ENCODE measurements around the gene DUSP10. TPM values are rescaled to one million over a fixed set of nuclear protein-coding genes. Genes with fewer than 3 reads are reported as not detected.

DUSP10 gene
- total RNA-seq, 1 experiment from 2014 or later = 2.5 TPM

GRCh38 chr1:221735999-221736398, 5.9 kb downstream of the DUSP10 start:
- no peak for DNase-seq (ENCODE audit: extremely low read depth, low read depth)

GRCh38 chr1:221734187-221734586, 7.7 kb downstream of the DUSP10 start:
- no peak for DNase-seq (ENCODE audit: extremely low read depth, low read depth)

- DNase-seq (ENCODE audit: extremely low read depth, low read depth) = no peak
Observed at GRCh38 chr1:221732052-221732451, 9.8 kb downstream of the DUSP10 start.

- DNase-seq (ENCODE audit: extremely low read depth, low read depth) = no peak
Observed at GRCh38 chr1:221729771-221730330, 12.0 kb downstream of the DUSP10 start.

- no peak for DNase-seq (ENCODE audit: extremely low read depth, low read depth)
Observed at GRCh38 chr1:221728037-221728505, 13.8 kb downstream of the DUSP10 start.

GRCh38 chr1:221727146-221728036, 14.5 kb downstream of the DUSP10 start:
- DNase-seq (ENCODE audit: extremely low read depth, low read depth) = no peak

GRCh38 chr1:221725735-221726672, 15.9 kb downstream of the DUSP10 start:
- DNase-seq (ENCODE audit: extremely low read depth, low read depth) = no peak

- DNase-seq (ENCODE audit: extremely low read depth, low read depth) = no peak
Observed at GRCh38 chr1:221724931-221725605, 16.8 kb downstream of the DUSP10 start.

- DNase-seq (ENCODE audit: extremely low read depth, low read depth) = no peak
Observed at GRCh38 chr1:221723848-221724236, 18.0 kb downstream of the DUSP10 start.

- DNase-seq (ENCODE audit: extremely low read depth, low read depth) = no peak
Observed at GRCh38 chr1:221723018-221723847, 18.7 kb downstream of the DUSP10 start.

GRCh38 chr1:221722254-221723017, 19.5 kb downstream of the DUSP10 start:
- no peak for DNase-seq (ENCODE audit: extremely low read depth, low read depth)

- DNase-seq (ENCODE audit: extremely low read depth, low read depth) = no peak
Observed at GRCh38 chr1:221720545-221720944, 21.3 kb downstream of the DUSP10 start.

- no peak for DNase-seq (ENCODE audit: extremely low read depth, low read depth)
Observed at GRCh38 chr1:221719987-221720386, 21.9 kb downstream of the DUSP10 start.

GRCh38 chr1:221719278-221719597, 22.7 kb downstream of the DUSP10 start:
- no peak for DNase-seq (ENCODE audit: extremely low read depth, low read depth)

GRCh38 chr1:221718381-221719277, 23.3 kb downstream of the DUSP10 start:
- DNase-seq (ENCODE audit: extremely low read depth, low read depth) = no peak

- DNase-seq (ENCODE audit: extremely low read depth, low read depth) = no peak
Observed at GRCh38 chr1:221717485-221717853, 24.4 kb downstream of the DUSP10 start.

GRCh38 chr1:221716713-221717484, 25.0 kb downstream of the DUSP10 start:
- DNase-seq (ENCODE audit: extremely low read depth, low read depth) = no peak
